HepG2 (cell line): ENCODE data around the gene TROAP. TPM values are rescaled to one million over a fixed set of nuclear protein-coding genes. Genes with fewer than 3 reads are reported as not detected.

Experiments used
- BORCS8-MEF2B ChIP-seq: sonication (generic); formaldehyde crosslinking; IDR thresholded peaks from 2 replicates; pipeline ENCODE4 v1.8.0; 2022; ENCODE audit warnings: mild to moderate bottlenecking, missing genetic modification reagents
- FOXK1 ChIP-seq: sonication (generic); formaldehyde crosslinking; IDR thresholded peaks from 2 replicates; pipeline ENCODE4 v1.4.0; 2020; ENCODE audit warnings: low read depth, missing genetic modification reagents, borderline replicate concordance
- GTF2F1 ChIP-seq: fragments of 150-350 bp; IDR thresholded peaks from 2 replicates; pipeline ENCODE4 v1.6.1; 2014; ENCODE audit warnings: low read length
- IKZF1 ChIP-seq: fragments of 450-650 bp; IDR thresholded peaks from 2 replicates; pipeline ENCODE4 v1.7.1; 2016
- KDM5A ChIP-seq: fragments of 200-600 bp; sonication (generic); IDR thresholded peaks from 2 replicates; pipeline ENCODE4 v1.7.0; 2018; ENCODE audit warnings: antibody characterized with exemption, mild to moderate bottlenecking, low read length, borderline replicate concordance
- MAZ ChIP-seq, 2 experiments: sonication (generic) in 1 of 2; formaldehyde crosslinking in 1 of 2; IDR thresholded peaks; 2 replicates each; pipeline versions ENCODE4 v1.5.0 to v1.6.1; 2012 to 2020; ENCODE audit warnings: low read depth in 2 of 2, mild to moderate bottlenecking in 2 of 2, borderline replicate concordance in 1 of 2, improper control_type of control experiment in 1 of 2, low read length in 1 of 2, missing genetic modification reagents in 1 of 2, moderate library complexity in 1 of 2
- MEIS2 ChIP-seq: sonication (generic); formaldehyde crosslinking; IDR thresholded peaks from 2 replicates; pipeline ENCODE4 v1.9.0; 2021; ENCODE audit warnings: mild to moderate bottlenecking, missing genetic modification reagents
- MYC ChIP-seq: sonication (generic); formaldehyde crosslinking; IDR thresholded peaks from 2 replicates; pipeline ENCODE4 v1.9.0; 2021; ENCODE audit warnings: missing genetic modification reagents, borderline replicate concordance
- NR3C1 ChIP-seq: sonication (generic); formaldehyde crosslinking; IDR thresholded peaks from 2 replicates; pipeline ENCODE4 v1.4.0; 2020; ENCODE audit warnings: missing genetic modification reagents
- PRPF4 ChIP-seq: fragments of 200-400 bp; formaldehyde crosslinking; IDR thresholded peaks from 2 replicates; pipeline ENCODE4 v1.6.1; 2016; ENCODE audit warnings: low read length, low read depth; ENCODE audit not compliant: poor library complexity, severe bottlenecking
- STAG1 ChIP-seq: sonication (generic); formaldehyde crosslinking; IDR thresholded peaks from 2 replicates; pipeline ENCODE4 v1.4.0; 2020; ENCODE audit warnings: missing genetic modification reagents
- ZNF224 ChIP-seq: sonication (generic); formaldehyde crosslinking; IDR thresholded peaks from 2 replicates; pipeline ENCODE4 v1.5.0; 2020; ENCODE audit warnings: mild to moderate bottlenecking, missing genetic modification reagents
- ZNF354B ChIP-seq: sonication (generic); formaldehyde crosslinking; IDR thresholded peaks from 2 replicates; pipeline ENCODE4 v1.8.0; 2022; ENCODE audit warnings: mild to moderate bottlenecking, missing genetic modification reagents
- ZNF431 ChIP-seq: sonication (generic); formaldehyde crosslinking; IDR thresholded peaks from 2 replicates; pipeline ENCODE4 v1.9.0; 2022; ENCODE audit warnings: missing genetic modification reagents, low read depth, mild to moderate bottlenecking, borderline replicate concordance
- ZNF577 ChIP-seq: sonication (generic); formaldehyde crosslinking; IDR thresholded peaks from 2 replicates; pipeline ENCODE4 v1.4.0; 2020; ENCODE audit warnings: mild to moderate bottlenecking, low read depth, missing genetic modification reagents, borderline replicate concordance
- ZNF670 ChIP-seq: sonication (generic); formaldehyde crosslinking; IDR thresholded peaks from 2 replicates; pipeline ENCODE4 v1.8.0; 2022; ENCODE audit warnings: mild to moderate bottlenecking, missing genetic modification reagents, borderline replicate concordance
- polyA plus RNA-seq, 8 experiments: library from polyadenylated mRNA; depleted of rRNA in 3 of 8; stranded (reverse) in 7 of 8; unstranded in 1 of 8; fragments of >200 nt; fragmentation: Illumina TruSeq in 4 of 8; extraction: Trizol in 4 of 8; gene quantifications; 2 replicates each; pipeline versions ENCODE4 v1.2.1 to v1.2.3, GENCODE V29; 2011 to 2016; ENCODE audit warnings: low read depth in 4 of 8, missing spikeins in 1 of 8, mixed read lengths in 1 of 8; ENCODE audit not compliant: insufficient read depth in 1 of 8
- total RNA-seq, 5 experiments: library from RNA; depleted of rRNA; stranded (reverse); fragments of >200 nt; fragmentation: Illumina TruSeq; extraction: Trizol; gene quantifications; 2 replicates each; pipeline ENCODE4 v1.2.3, GENCODE V29; 2016; ENCODE audit warnings: low read depth in 1 of 5
- TF ChIP-seq, protein P1 (sequence below): sonication (generic); formaldehyde crosslinking; IDR thresholded peaks from 2 replicates; pipeline ENCODE4 v1.4.0; 2020; ENCODE audit warnings: mild to moderate bottlenecking, missing genetic modification reagents
- TF ChIP-seq, protein P2 (sequence below): sonication (generic); formaldehyde crosslinking; IDR thresholded peaks from 2 replicates; pipeline ENCODE4 v1.8.1; 2023; ENCODE audit warnings: missing genetic modification reagents, inconsistent platforms, borderline replicate concordance
- TF ChIP-seq, protein P3 (sequence below): sonication (generic); formaldehyde crosslinking; IDR thresholded peaks from 2 replicates; pipeline ENCODE4 v1.5.0; 2020; ENCODE audit warnings: missing genetic modification reagents, mild to moderate bottlenecking, borderline replicate concordance
- TF ChIP-seq, protein P4 (sequence below): sonication (generic); formaldehyde crosslinking; IDR thresholded peaks from 2 replicates; pipeline ENCODE4; 2020; ENCODE audit warnings: missing genetic modification reagents, mild to moderate bottlenecking, borderline replicate concordance
- TF ChIP-seq, protein P5 (sequence below): sonication (generic); formaldehyde crosslinking; IDR thresholded peaks from 2 replicates; pipeline ENCODE4 v1.4.0; 2020; ENCODE audit warnings: mild to moderate bottlenecking, low read depth, missing genetic modification reagents

Gene TROAP
- total and polyA plus RNA-seq, 2 of the 13 experiments (the other 11 are each of a cell fraction or from before 2014, with no cell fraction given), result 22.5 to 30.9 TPM

DNA sequence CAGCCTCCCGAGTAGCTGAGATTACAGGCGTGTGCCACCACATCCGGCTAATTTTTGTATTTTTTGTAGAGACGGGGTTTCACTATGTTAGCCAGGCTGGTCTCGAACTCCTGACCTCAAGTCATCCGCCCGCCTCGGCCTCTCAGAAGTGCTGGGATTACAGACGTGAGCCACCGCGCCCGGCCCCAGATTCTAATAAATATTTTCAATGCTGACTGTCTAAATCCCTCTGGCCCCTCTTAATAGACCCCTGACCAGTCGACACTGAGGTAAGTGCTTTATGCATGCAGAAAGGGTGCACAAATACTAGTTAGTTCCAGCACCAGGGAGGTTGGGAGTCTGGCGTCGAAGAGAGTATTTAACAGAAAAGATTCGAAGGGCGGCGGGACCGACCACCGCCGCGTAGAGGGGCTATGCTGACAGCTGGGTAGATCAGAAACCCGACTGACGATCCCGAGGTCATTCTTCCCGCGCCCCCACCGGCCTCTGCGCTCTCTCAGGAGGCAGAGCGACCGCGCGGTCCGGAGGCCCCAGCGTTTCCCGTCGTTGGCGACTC lies 43.1 kb downstream of the TROAP start (continued):
- TF ChIP-seq, protein P1, sequence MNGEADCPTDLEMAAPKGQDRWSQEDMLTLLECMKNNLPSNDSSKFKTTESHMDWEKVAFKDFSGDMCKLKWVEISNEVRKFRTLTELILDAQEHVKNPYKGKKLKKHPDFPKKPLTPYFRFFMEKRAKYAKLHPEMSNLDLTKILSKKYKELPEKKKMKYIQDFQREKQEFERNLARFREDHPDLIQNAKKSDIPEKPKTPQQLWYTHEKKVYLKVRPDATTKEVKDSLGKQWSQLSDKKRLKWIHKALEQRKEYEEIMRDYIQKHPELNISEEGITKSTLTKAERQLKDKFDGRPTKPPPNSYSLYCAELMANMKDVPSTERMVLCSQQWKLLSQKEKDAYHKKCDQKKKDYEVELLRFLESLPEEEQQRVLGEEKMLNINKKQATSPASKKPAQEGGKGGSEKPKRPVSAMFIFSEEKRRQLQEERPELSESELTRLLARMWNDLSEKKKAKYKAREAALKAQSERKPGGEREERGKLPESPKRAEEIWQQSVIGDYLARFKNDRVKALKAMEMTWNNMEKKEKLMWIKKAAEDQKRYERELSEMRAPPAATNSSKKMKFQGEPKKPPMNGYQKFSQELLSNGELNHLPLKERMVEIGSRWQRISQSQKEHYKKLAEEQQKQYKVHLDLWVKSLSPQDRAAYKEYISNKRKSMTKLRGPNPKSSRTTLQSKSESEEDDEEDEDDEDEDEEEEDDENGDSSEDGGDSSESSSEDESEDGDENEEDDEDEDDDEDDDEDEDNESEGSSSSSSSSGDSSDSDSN (CRISPR knock-in tag), result no peak
- no peak for TF ChIP-seq FOXK1 (CRISPR knock-in tag)
- peak; percentile 65; the same call in 1 of the 2 replicates for TF ChIP-seq MEIS2
- TF ChIP-seq ZNF670 (CRISPR knock-in tag), result no peak
- TF ChIP-seq NR3C1 (CRISPR knock-in tag), result no peak
- TF ChIP-seq, protein P2, sequence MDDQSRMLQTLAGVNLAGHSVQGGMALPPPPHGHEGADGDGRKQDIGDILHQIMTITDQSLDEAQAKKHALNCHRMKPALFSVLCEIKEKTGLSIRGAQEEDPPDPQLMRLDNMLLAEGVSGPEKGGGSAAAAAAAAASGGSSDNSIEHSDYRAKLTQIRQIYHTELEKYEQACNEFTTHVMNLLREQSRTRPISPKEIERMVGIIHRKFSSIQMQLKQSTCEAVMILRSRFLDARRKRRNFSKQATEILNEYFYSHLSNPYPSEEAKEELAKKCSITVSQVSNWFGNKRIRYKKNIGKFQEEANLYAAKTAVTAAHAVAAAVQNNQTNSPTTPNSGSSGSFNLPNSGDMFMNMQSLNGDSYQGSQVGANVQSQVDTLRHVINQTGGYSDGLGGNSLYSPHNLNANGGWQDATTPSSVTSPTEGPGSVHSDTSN (CRISPR knock-in tag), result no peak
- TF ChIP-seq STAG1 (CRISPR knock-in tag), result peak; percentile 4; the same call in 1 of the 2 replicates
- TF ChIP-seq ZNF577, result no peak
- TF ChIP-seq GTF2F1, result no peak
- TF ChIP-seq PRPF4, result no peak
- TF ChIP-seq IKZF1, result no peak
- TF ChIP-seq MAZ (IDR thresholded peaks at IDR 0.05; ENCODE audit: borderline replicate concordance, low read depth, low read length), result no peak
- TF ChIP-seq MAZ (CRISPR knock-in tag; IDR thresholded peaks at IDR 0.05; ENCODE audit: low read depth), result no peak; the same call in 1 of the 2 replicates
- TF ChIP-seq, protein P3, sequence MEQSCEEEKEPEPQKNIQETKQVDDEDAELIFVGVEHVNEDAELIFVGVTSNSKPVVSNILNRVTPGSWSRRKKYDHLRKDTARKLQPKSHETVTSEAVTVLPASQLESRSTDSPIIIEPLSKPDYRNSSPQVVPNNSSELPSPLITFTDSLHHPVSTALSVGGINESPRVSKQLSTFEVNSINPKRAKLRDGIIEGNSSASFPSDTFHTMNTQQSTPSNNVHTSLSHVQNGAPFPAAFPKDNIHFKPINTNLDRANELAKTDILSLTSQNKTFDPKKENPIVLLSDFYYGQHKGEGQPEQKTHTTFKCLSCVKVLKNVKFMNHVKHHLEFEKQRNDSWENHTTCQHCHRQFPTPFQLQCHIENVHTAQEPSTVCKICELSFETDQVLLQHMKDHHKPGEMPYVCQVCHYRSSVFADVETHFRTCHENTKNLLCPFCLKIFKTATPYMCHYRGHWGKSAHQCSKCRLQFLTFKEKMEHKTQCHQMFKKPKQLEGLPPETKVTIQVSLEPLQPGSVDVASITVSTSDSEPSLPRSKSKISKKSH (CRISPR knock-in tag), result no peak
- TF ChIP-seq ZNF354B (CRISPR knock-in tag), result no peak
- no peak for TF ChIP-seq ZNF431
- TF ChIP-seq BORCS8-MEF2B (CRISPR knock-in tag), result no peak
- TF ChIP-seq, protein P4, sequence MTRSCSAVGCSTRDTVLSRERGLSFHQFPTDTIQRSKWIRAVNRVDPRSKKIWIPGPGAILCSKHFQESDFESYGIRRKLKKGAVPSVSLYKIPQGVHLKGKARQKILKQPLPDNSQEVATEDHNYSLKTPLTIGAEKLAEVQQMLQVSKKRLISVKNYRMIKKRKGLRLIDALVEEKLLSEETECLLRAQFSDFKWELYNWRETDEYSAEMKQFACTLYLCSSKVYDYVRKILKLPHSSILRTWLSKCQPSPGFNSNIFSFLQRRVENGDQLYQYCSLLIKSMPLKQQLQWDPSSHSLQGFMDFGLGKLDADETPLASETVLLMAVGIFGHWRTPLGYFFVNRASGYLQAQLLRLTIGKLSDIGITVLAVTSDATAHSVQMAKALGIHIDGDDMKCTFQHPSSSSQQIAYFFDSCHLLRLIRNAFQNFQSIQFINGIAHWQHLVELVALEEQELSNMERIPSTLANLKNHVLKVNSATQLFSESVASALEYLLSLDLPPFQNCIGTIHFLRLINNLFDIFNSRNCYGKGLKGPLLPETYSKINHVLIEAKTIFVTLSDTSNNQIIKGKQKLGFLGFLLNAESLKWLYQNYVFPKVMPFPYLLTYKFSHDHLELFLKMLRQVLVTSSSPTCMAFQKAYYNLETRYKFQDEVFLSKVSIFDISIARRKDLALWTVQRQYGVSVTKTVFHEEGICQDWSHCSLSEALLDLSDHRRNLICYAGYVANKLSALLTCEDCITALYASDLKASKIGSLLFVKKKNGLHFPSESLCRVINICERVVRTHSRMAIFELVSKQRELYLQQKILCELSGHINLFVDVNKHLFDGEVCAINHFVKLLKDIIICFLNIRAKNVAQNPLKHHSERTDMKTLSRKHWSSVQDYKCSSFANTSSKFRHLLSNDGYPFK (CRISPR knock-in tag), result 0 out of 2 replicates have a peak, but pooled peaks have one; percentile 35
- TF ChIP-seq, protein P5, sequence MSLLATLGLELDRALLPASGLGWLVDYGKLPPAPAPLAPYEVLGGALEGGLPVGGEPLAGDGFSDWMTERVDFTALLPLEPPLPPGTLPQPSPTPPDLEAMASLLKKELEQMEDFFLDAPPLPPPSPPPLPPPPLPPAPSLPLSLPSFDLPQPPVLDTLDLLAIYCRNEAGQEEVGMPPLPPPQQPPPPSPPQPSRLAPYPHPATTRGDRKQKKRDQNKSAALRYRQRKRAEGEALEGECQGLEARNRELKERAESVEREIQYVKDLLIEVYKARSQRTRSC (CRISPR knock-in tag), result no peak
- no peak for TF ChIP-seq ZNF224 (CRISPR knock-in tag)
- no peak for TF ChIP-seq KDM5A
- no peak for TF ChIP-seq MYC (CRISPR knock-in tag)
